ENCODE results near the gene STPG4.
"Not testable (repeated sequence)": the region's sequence is repeated elsewhere in the genome, so short reads cannot be mapped to it uniquely, and the experiment has no call there.

The STPG4 gene

DNA sequence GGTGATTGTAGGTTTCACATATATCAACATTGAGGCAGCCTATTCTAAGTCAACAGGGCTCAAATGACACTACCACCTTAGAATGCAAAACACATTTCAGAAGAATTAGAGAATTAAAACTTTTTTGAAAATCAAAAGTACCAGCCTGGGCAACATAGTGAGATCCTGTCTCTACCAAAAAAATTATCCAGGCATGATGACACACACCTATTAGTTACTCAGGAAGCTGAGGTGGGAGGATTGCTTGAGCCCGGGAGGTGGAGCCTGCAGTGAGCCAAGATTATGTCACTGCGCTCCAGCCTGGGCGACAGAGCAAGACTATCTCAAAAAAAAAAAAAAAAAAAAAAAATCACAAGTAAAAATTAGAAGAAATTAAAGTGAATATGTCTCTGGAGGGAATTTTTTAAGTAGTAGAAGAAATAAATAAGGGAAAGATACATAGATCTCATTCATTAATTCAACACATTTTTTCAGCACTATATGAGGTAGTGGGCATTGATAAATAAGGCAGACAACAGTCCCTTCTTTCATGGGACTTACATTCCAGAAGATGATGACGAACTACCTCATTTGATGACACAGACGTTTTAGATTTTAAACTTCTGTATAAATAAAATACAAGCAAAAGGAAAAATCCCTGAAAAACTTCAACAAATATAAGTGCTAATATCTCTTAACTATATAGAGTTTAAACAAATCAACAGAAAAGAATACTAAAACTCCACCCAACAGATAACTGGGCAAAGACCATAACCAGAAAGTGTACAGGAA is 42.3 kb downstream of the STPG4 start:
- Histone ChIP-seq H3K4me3 (ENCODE audit: insufficient read depth, low read depth, low read length, poor library complexity, severe bottlenecking) (no peak overlapping the region), H3K27ac (ENCODE audit: insufficient read depth, low read length, poor library complexity, severe bottlenecking) (no peak overlapping the region), H3K9me3 (ENCODE audit: control insufficient read depth, low read length) (no peaks in the 10 kb centered on the region), H3K4me1 (ENCODE audit: control insufficient read depth, insufficient read depth, low read length, poor library complexity, severe bottlenecking) (no peaks in the 10 kb centered on the region), H3K36me3 (ENCODE audit: control insufficient read depth, insufficient read depth, low read length) (no peaks in the 10 kb centered on the region), H3K27me3 (replicated peaks; ENCODE audit: control insufficient read depth, insufficient read depth, low read length, poor library complexity, severe bottlenecking) (no peaks in the 10 kb centered on the region)
- no peak for DNase-seq

DNA sequence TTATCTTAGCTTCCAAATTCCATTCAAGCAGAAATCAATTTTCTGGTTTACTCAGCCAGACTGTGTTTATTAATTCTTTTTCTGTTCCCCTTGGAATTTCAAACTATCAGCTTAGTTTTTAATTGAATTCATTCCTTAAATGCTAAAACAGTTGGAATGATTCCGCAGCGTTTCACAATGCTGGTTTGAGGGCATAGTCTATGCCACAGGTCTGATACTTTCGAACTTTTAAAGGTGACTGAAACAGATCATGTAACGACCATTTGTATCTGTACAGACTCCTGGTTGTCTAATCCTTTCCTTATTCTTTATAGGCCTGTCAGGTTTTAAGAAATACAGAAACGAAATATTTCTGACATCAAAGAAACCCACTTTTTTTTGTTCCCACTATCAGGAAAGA is 45.4 kb downstream of the STPG4 start:
- Histone ChIP-seq H3K4me1 (ENCODE audit: control insufficient read depth, insufficient read depth, low read length, poor library complexity, severe bottlenecking) (no peaks in the 10 kb centered on the region), H3K36me3 (ENCODE audit: control insufficient read depth, insufficient read depth, low read length) (no peaks in the 10 kb centered on the region), H3K4me3 (ENCODE audit: insufficient read depth, low read depth, low read length, poor library complexity, severe bottlenecking) (no peak overlapping the region), H3K27me3 (replicated peaks; ENCODE audit: control insufficient read depth, insufficient read depth, low read length, poor library complexity, severe bottlenecking) (no peaks in the 10 kb centered on the region), H3K27ac (ENCODE audit: insufficient read depth, low read length, poor library complexity, severe bottlenecking) (no peak overlapping the region), H3K9me3 (ENCODE audit: control insufficient read depth, low read length) (no peaks in the 10 kb centered on the region)
- DNase-seq, result no peak

GRCh38 chr2:47109007-47109375 is 46.1 kb downstream of the STPG4 start:
- Histone ChIP-seq H3K4me1 (ENCODE audit: control insufficient read depth, insufficient read depth, low read length, poor library complexity, severe bottlenecking) (no peaks in the 10 kb centered on the region), H3K27ac (ENCODE audit: insufficient read depth, low read length, poor library complexity, severe bottlenecking) (no peak overlapping the region), H3K36me3 (ENCODE audit: control insufficient read depth, insufficient read depth, low read length) (no peaks in the 10 kb centered on the region), H3K9me3 (ENCODE audit: control insufficient read depth, low read length) (no peaks in the 10 kb centered on the region), H3K27me3 (replicated peaks; ENCODE audit: control insufficient read depth, insufficient read depth, low read length, poor library complexity, severe bottlenecking) (no peaks in the 10 kb centered on the region), H3K4me3 (ENCODE audit: insufficient read depth, low read depth, low read length, poor library complexity, severe bottlenecking) (no peak overlapping the region)
- DNase-seq, result no peak

- not testable (repeated sequence) for H3K27ac ChIP-seq (ENCODE audit: insufficient read depth, low read length, poor library complexity, severe bottlenecking); DNase-seq; H3K36me3 ChIP-seq (ENCODE audit: control insufficient read depth, insufficient read depth, low read length); H3K9me3 ChIP-seq (ENCODE audit: control insufficient read depth, low read length); H3K27me3 ChIP-seq (replicated peaks; ENCODE audit: control insufficient read depth, insufficient read depth, low read length, poor library complexity, severe bottlenecking); H3K4me1 ChIP-seq (ENCODE audit: control insufficient read depth, insufficient read depth, low read length, poor library complexity, severe bottlenecking); H3K4me3 ChIP-seq (ENCODE audit: insufficient read depth, low read depth, low read length, poor library complexity, severe bottlenecking)
These were observed 46.7 kb downstream of the STPG4 start for GRCh38 chr2:47108267-47109006.

DNA sequence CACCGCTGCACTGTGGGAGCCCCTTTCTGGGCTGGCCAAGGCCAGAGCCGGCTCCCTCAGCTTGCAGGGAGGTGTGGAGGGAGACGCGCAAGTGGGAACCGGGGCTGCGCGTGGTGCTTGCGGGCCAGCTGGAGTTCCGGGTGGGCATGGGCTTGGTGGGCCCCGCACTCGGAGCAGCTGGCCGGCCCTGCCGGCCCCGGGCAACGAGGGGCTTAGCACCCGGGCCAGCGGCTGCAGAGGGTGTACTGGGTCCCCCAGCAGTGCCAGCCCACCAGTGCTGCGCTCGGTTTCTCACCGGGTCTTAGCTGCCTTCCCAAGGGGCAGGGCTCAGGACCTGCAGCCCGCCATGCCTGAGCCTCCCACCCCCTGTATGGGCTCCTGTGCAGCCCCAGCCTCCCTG is 47.9 kb downstream of the STPG4 start:
- not testable (repeated sequence) for H3K4me3 ChIP-seq (ENCODE audit: insufficient read depth, low read depth, low read length, poor library complexity, severe bottlenecking); H3K27me3 ChIP-seq (replicated peaks; ENCODE audit: control insufficient read depth, insufficient read depth, low read length, poor library complexity, severe bottlenecking); H3K4me1 ChIP-seq (ENCODE audit: control insufficient read depth, insufficient read depth, low read length, poor library complexity, severe bottlenecking); H3K27ac ChIP-seq (ENCODE audit: insufficient read depth, low read length, poor library complexity, severe bottlenecking); H3K36me3 ChIP-seq (ENCODE audit: control insufficient read depth, insufficient read depth, low read length); H3K9me3 ChIP-seq (ENCODE audit: control insufficient read depth, low read length); DNase-seq

DNA sequence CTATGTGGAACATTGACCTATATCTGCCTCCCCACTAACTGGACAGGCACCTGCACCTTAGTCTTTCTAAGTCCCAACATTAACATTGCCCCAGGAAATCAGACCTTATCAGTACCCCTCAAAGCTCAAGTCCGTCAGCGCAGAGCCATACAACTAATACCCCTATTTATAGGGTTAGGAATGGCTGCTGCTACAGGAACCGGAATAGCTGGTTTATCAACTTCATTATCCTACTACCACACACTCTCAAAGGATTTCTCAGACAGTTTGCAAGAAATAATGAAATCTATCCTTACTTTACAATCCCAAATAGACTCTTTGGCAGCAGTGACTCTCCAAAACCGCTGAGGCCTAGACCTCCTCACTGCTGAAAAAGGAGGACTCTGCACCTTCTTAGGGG is 48.9 kb downstream of the STPG4 start:
- not testable (repeated sequence) for H3K9me3 ChIP-seq (ENCODE audit: control insufficient read depth, low read length); H3K4me1 ChIP-seq (ENCODE audit: control insufficient read depth, insufficient read depth, low read length, poor library complexity, severe bottlenecking); DNase-seq; H3K36me3 ChIP-seq (ENCODE audit: control insufficient read depth, insufficient read depth, low read length); H3K4me3 ChIP-seq (ENCODE audit: insufficient read depth, low read depth, low read length, poor library complexity, severe bottlenecking); H3K27me3 ChIP-seq (replicated peaks; ENCODE audit: control insufficient read depth, insufficient read depth, low read length, poor library complexity, severe bottlenecking); H3K27ac ChIP-seq (ENCODE audit: insufficient read depth, low read length, poor library complexity, severe bottlenecking)

DNA sequence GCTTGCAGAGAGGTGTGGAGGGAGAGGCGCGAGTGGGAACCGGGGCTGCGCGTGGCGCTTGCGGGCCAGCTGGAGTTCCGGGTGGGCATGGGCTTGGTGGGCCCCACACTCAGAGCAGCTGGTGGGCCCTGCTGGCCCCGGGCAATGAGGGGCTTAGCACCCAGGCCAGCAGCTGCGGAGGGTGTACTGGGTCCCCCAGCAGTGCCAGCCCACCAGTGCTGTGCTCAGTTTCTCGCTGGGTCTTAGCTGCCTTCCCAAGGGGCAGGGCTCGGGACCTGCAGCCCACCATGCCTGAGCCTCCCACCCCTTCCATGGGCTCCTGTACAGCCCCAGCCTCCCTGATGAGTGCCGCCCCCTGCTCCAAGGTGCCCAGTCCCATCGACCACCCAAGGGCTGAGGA is 55.4 kb downstream of the STPG4 start:
- H3K9me3 ChIP-seq (ENCODE audit: control insufficient read depth, low read length); H3K36me3 ChIP-seq (ENCODE audit: control insufficient read depth, insufficient read depth, low read length); H3K4me3 ChIP-seq (ENCODE audit: insufficient read depth, low read depth, low read length, poor library complexity, severe bottlenecking); H3K27ac ChIP-seq (ENCODE audit: insufficient read depth, low read length, poor library complexity, severe bottlenecking); H3K27me3 ChIP-seq (replicated peaks; ENCODE audit: control insufficient read depth, insufficient read depth, low read length, poor library complexity, severe bottlenecking); DNase-seq; H3K4me1 ChIP-seq (ENCODE audit: control insufficient read depth, insufficient read depth, low read length, poor library complexity, severe bottlenecking): not testable (repeated sequence)

DNA sequence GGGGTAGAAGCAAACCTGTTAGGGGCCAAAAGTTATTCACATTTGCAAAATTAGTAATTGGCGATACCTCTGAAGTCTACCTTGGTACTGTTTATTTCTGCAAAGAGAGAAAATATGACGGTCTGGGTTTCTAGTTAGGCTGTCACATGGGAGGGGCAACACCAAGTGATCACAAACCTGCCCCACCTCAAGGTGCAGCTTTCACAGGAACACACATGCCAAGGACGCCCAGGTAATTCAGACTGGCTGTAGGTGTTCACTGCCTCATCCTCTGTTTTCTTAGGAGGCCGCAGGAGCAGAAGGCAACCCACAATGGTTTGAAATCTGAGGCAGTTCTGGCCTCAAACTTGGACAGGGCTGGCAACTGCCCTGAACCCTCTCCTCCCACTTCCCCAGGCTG is 56.2 kb downstream of the STPG4 start:
- H3K9me3 ChIP-seq (ENCODE audit: control insufficient read depth, low read length), result no peaks in the 10 kb centered on the region
- no peaks in the 10 kb centered on the region for H3K36me3 ChIP-seq (ENCODE audit: control insufficient read depth, insufficient read depth, low read length)
- no peaks in the 10 kb centered on the region for H3K4me1 ChIP-seq (ENCODE audit: control insufficient read depth, insufficient read depth, low read length, poor library complexity, severe bottlenecking)
- no peak for DNase-seq
- H3K27me3 ChIP-seq (replicated peaks; ENCODE audit: control insufficient read depth, insufficient read depth, low read length, poor library complexity, severe bottlenecking), result no peaks in the 10 kb centered on the region
- H3K27ac ChIP-seq (ENCODE audit: insufficient read depth, low read length, poor library complexity, severe bottlenecking), result no peak overlapping the region
- no peak overlapping the region for H3K4me3 ChIP-seq (ENCODE audit: insufficient read depth, low read depth, low read length, poor library complexity, severe bottlenecking)

DNA sequence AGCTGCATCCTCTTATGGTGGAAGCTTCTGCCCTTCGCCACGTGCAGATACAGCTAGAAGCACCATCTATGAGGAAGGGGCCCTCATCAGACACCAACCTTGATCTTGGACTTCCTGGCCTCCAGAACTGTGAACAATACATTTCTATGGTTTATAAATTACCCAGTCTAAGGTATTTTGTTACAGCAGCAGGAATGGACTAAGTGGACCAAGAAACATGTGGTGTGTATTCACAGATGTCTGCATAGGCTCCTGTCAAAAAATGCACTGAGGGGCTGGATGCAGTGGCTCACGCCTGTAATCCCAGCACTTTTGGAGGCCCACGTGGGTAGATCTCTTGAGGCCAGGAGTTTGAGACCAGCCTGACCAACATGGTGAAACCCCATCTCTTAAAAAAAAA is 57.5 kb downstream of the STPG4 start:
- Histone ChIP-seq H3K4me1 (ENCODE audit: control insufficient read depth, insufficient read depth, low read length, poor library complexity, severe bottlenecking) (no peaks in the 10 kb centered on the region), H3K27me3 (replicated peaks; ENCODE audit: control insufficient read depth, insufficient read depth, low read length, poor library complexity, severe bottlenecking) (no peaks in the 10 kb centered on the region), H3K9me3 (ENCODE audit: control insufficient read depth, low read length) (no peaks in the 10 kb centered on the region), H3K4me3 (ENCODE audit: insufficient read depth, low read depth, low read length, poor library complexity, severe bottlenecking) (no peak overlapping the region), H3K36me3 (ENCODE audit: control insufficient read depth, insufficient read depth, low read length) (no peaks in the 10 kb centered on the region), H3K27ac (ENCODE audit: insufficient read depth, low read length, poor library complexity, severe bottlenecking) (no peak overlapping the region)
- no peak for DNase-seq

DNA sequence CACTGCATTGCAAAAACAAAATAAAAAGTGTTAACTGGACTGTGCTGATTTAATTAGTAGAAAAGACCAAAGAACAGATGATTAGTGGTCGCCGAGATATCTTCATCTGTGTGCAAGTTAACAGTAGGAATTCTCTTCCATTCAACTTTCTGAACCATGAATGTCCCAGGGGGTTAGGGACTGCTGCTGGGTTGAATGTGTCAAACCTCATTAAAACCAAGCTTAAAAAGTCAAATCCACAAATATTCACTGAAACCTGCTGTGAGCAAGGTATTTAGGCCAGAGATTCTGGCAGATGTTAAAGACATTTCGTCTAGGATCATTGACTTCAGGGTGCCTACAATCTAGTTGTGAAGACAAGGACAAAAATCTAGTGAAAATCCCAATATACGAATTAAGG is 58.7 kb downstream of the STPG4 start:
- Histone ChIP-seq H3K27me3 (replicated peaks; ENCODE audit: control insufficient read depth, insufficient read depth, low read length, poor library complexity, severe bottlenecking) (no peaks in the 10 kb centered on the region), H3K27ac (ENCODE audit: insufficient read depth, low read length, poor library complexity, severe bottlenecking) (no peak overlapping the region), H3K36me3 (ENCODE audit: control insufficient read depth, insufficient read depth, low read length) (no peaks in the 10 kb centered on the region), H3K9me3 (ENCODE audit: control insufficient read depth, low read length) (no peaks in the 10 kb centered on the region), H3K4me1 (ENCODE audit: control insufficient read depth, insufficient read depth, low read length, poor library complexity, severe bottlenecking) (no peaks in the 10 kb centered on the region), H3K4me3 (ENCODE audit: insufficient read depth, low read depth, low read length, poor library complexity, severe bottlenecking) (no peak overlapping the region)
- no peak for DNase-seq
